HEK293 (cell line): ENCODE measurements around the gene SHISA6.

Experiments used
- CTCF ChIA-PET: fragments of 350-600 bp; formaldehyde crosslinking; extraction: SDS; loops from one replicate; lab custom pipeline; 2021; ENCODE audit warnings: antibody characterized with exemption; lab: Yijun Ruan, JAX
- POLR2A ChIA-PET: fragments of 300-600 bp; formaldehyde crosslinking; extraction: SDS; loops from one replicate; lab custom pipeline; 2020; ENCODE audit warnings: antibody characterized with exemption, inconsistent platforms; lab: Yijun Ruan, JAX
- H3K27ac ChIP-seq: fragments of 200-500 bp; sonication (Bioruptor generic); 2 replicates; pipeline ENCODE4 v1.5.1; 2014; ENCODE audit warnings: low read depth, low read length, control low read depth, inconsistent platforms; ENCODE audit errors: extremely low read depth
- H3K36me3 ChIP-seq, 2 experiments: fragments of 200-500 bp in 1 of 2; sonication (Bioruptor generic) in 1 of 2; 1 replicate in 1 of 2; 2 replicates in 1 of 2; pipeline ENCODE4 v1.5.1; 2014 to 2017; ENCODE audit warnings: inconsistent platforms in 2 of 2, low read length in 2 of 2; ENCODE audit not compliant: control insufficient read depth in 2 of 2, insufficient read depth in 1 of 2
- H3K4me1 ChIP-seq: fragments of 200-500 bp; sonication (Bioruptor generic); 2 replicates; pipeline ENCODE4 v1.5.1; 2014; ENCODE audit warnings: mild to moderate bottlenecking, low read length, inconsistent platforms; ENCODE audit not compliant: control insufficient read depth, insufficient read depth
- H3K4me3 ChIP-seq: 2 replicates; pipeline ENCODE4 v1.5.1; 2011; ENCODE audit warnings: low read depth, mild to moderate bottlenecking, control low read depth, low read length, moderate library complexity
- H3K9me3 ChIP-seq: fragments of 200-500 bp; sonication (Bioruptor generic); 2 replicates; pipeline ENCODE4 v1.5.1; 2014; ENCODE audit warnings: low read depth, low read length, inconsistent platforms; ENCODE audit not compliant: control insufficient read depth, insufficient read depth
- BCL11A ChIP-seq: fragments of 450-650 bp; formaldehyde crosslinking; IDR thresholded peaks from 2 replicates; pipeline ENCODE4 v1.5.1; 2016; ENCODE audit warnings: low read depth, missing biosample characterization, missing genetic modification characterization
- HOXD13 ChIP-seq: sonication (generic); formaldehyde crosslinking; IDR thresholded peaks from 2 replicates; pipeline ENCODE4 v1.8.0; 2022; ENCODE audit warnings: missing genetic modification reagents, borderline replicate concordance
- KLF1 ChIP-seq: fragments of 450-650 bp; formaldehyde crosslinking; IDR thresholded peaks from 2 replicates; pipeline ENCODE4 v1.5.1; 2016; ENCODE audit warnings: missing biosample characterization, missing genetic modification characterization
- SALL2 ChIP-seq: fragments of 450-650 bp; formaldehyde crosslinking; IDR thresholded peaks from 2 replicates; pipeline ENCODE4 v1.5.0; 2017; ENCODE audit warnings: missing biosample characterization, mild to moderate bottlenecking, missing genetic modification characterization, borderline replicate concordance
- SCRT2 ChIP-seq: fragments of 450-650 bp; formaldehyde crosslinking; IDR thresholded peaks from 2 replicates; pipeline ENCODE4 v1.5.1; 2016; ENCODE audit warnings: missing biosample characterization, missing genetic modification characterization
- ZBTB1 ChIP-seq: fragments of 450-650 bp; formaldehyde crosslinking; IDR thresholded peaks from 2 replicates; pipeline ENCODE4 v1.5.1; 2016; ENCODE audit warnings: missing biosample characterization, missing genetic modification characterization
- ZBTB21 ChIP-seq: fragments of 450-650 bp; formaldehyde crosslinking; IDR thresholded peaks from 2 replicates; pipeline ENCODE4 v1.5.1; 2017; ENCODE audit warnings: missing biosample characterization, missing genetic modification characterization
- ZBTB48 ChIP-seq: fragments of 450-650 bp; formaldehyde crosslinking; IDR thresholded peaks from 2 replicates; pipeline ENCODE4 v1.5.1; 2016; ENCODE audit warnings: missing biosample characterization, missing genetic modification characterization
- ZBTB7A ChIP-seq: fragments of 450-650 bp; formaldehyde crosslinking; IDR thresholded peaks from 2 replicates; pipeline ENCODE4 v1.5.1; 2016; ENCODE audit warnings: low read depth, missing biosample characterization, missing genetic modification characterization
- ZBTB8A ChIP-seq: fragments of 450-650 bp; formaldehyde crosslinking; IDR thresholded peaks from 2 replicates; pipeline ENCODE4 v1.5.1; 2016; ENCODE audit warnings: missing biosample characterization, missing genetic modification characterization
- ZNF146 ChIP-seq: fragments of 450-650 bp; formaldehyde crosslinking; IDR thresholded peaks from 2 replicates; pipeline ENCODE4 v1.5.1; 2016; ENCODE audit warnings: missing biosample characterization, missing genetic modification characterization
- ZNF175 ChIP-seq: fragments of 450-650 bp; formaldehyde crosslinking; IDR thresholded peaks from 2 replicates; pipeline ENCODE4 v1.5.1; 2016; ENCODE audit warnings: missing biosample characterization, missing genetic modification characterization
- ZNF184 ChIP-seq: fragments of 450-650 bp; IDR thresholded peaks from 2 replicates; pipeline ENCODE4 v1.5.1; 2018; ENCODE audit warnings: missing biosample characterization, mild to moderate bottlenecking, missing genetic modification characterization
- ZNF19 ChIP-seq: fragments of 450-650 bp; formaldehyde crosslinking; IDR thresholded peaks from 2 replicates; pipeline ENCODE4; 2016; ENCODE audit warnings: missing biosample characterization, missing genetic modification characterization, low read depth
- ZNF2 ChIP-seq: fragments of 450-650 bp; formaldehyde crosslinking; IDR thresholded peaks from 2 replicates; pipeline ENCODE4 v1.5.1; 2016; ENCODE audit warnings: missing biosample characterization, missing genetic modification characterization
- ZNF24 ChIP-seq: fragments of 450-650 bp; formaldehyde crosslinking; IDR thresholded peaks from 2 replicates; pipeline ENCODE4 v1.5.1; 2016; ENCODE audit warnings: missing biosample characterization, missing genetic modification characterization
- ZNF266 ChIP-seq: fragments of 450-650 bp; formaldehyde crosslinking; IDR thresholded peaks from 2 replicates; pipeline ENCODE4 v1.5.1; 2016; ENCODE audit warnings: missing biosample characterization, missing genetic modification characterization, low read depth
- ZNF391 ChIP-seq: fragments of 450-650 bp; formaldehyde crosslinking; IDR thresholded peaks from 2 replicates; pipeline ENCODE4 v1.5.1; 2016; ENCODE audit warnings: low read depth, missing biosample characterization, missing genetic modification characterization, borderline replicate concordance
- ZNF48 ChIP-seq: fragments of 450-650 bp; formaldehyde crosslinking; IDR thresholded peaks from 2 replicates; pipeline ENCODE4 v1.5.1; 2016; ENCODE audit warnings: missing biosample characterization, missing genetic modification characterization
- ZNF544 ChIP-seq: fragments of 450-650 bp; formaldehyde crosslinking; IDR thresholded peaks from 2 replicates; pipeline ENCODE4 v1.5.0; 2017; ENCODE audit warnings: missing biosample characterization, missing genetic modification characterization
- ZNF558 ChIP-seq: fragments of 450-650 bp; formaldehyde crosslinking; IDR thresholded peaks from 2 replicates; pipeline ENCODE4 v1.5.1; 2016; ENCODE audit warnings: missing biosample characterization, missing genetic modification characterization
- ZNF623 ChIP-seq: fragments of 450-650 bp; formaldehyde crosslinking; IDR thresholded peaks from 2 replicates; pipeline ENCODE4 v1.5.1; 2016; ENCODE audit warnings: missing biosample characterization, missing genetic modification characterization
- TF ChIP-seq, protein P1 (sequence below): fragments of 450-650 bp; formaldehyde crosslinking; IDR thresholded peaks from 2 replicates; pipeline ENCODE4 v1.5.1; 2016; ENCODE audit warnings: missing biosample characterization, missing genetic modification characterization
- TF ChIP-seq, protein P2 (sequence below): fragments of 450-650 bp; formaldehyde crosslinking; IDR thresholded peaks from 2 replicates; pipeline ENCODE4 v1.5.1; 2017; ENCODE audit warnings: missing biosample characterization, mild to moderate bottlenecking, missing genetic modification characterization, moderate library complexity
- TF ChIP-seq, protein P3 (sequence below): fragments of 450-650 bp; formaldehyde crosslinking; IDR thresholded peaks from 2 replicates; pipeline ENCODE4 v1.5.1; 2016; ENCODE audit warnings: missing biosample characterization, missing genetic modification characterization
- TF ChIP-seq, protein P4 (sequence below): fragments of 450-650 bp; formaldehyde crosslinking; IDR thresholded peaks from 2 replicates; pipeline ENCODE4 v1.5.1; 2016; ENCODE audit warnings: missing biosample characterization, missing genetic modification characterization
- TF ChIP-seq, protein P5 (sequence below): fragments of 450-650 bp; formaldehyde crosslinking; IDR thresholded peaks from 2 replicates; pipeline ENCODE4; 2016; ENCODE audit warnings: missing biosample characterization, missing genetic modification characterization

SHISA6 gene

DNA sequence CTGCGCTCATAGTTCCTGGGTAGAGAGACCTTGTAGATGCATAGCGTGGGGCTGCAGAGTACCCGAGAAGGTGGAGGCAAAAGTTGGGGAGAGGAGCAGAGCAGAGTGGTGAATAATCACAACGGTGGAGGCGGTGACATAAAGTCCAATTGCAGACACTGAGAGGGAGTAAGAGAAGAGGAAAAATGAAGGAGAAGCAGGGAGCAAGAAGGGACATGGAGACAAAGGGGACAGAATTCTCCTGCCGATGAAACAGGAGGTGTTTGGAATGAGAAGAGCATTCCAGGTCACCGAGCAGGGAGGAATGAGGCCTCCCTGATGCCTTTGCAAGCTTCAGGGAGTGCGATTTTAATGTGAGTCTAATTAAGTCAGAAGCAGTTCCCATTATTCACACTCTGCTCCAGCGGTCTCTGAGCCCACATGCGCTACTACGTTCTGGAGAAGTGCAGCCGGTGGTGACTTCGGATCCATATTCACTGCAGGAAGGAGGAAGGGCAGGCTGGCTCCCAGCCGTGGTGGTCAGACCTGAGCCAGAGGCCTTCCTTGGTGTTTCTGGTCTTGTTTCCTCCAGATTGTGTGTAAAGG is 249.2 kb downstream of the SHISA6 start (continued):
- TF ChIP-seq, protein P1, sequence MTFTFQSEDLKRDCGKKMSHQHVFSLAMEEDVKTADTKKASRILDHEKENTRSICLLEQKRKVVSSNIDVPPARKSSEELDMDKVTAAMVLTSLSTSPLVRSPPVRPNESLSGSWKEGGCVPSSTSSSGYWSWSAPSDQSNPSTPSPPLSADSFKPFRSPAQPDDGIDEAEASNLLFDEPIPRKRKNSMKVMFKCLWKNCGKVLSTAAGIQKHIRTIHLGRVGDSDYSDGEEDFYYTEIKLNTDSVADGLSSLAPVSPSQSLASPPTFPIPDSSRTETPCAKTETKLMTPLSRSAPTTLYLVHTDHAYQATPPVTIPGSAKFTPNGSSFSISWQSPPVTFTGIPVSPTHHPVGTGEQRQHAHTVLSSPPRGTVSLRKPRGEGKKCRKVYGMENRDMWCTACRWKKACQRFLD (tag by site-specific recombination): no peak
- TF ChIP-seq KLF1 (tag by site-specific recombination): no peak
- no peak for TF ChIP-seq HOXD13 (CRISPR knock-in tag)
- TF ChIP-seq BCL11A (tag by site-specific recombination): no peak

DNA sequence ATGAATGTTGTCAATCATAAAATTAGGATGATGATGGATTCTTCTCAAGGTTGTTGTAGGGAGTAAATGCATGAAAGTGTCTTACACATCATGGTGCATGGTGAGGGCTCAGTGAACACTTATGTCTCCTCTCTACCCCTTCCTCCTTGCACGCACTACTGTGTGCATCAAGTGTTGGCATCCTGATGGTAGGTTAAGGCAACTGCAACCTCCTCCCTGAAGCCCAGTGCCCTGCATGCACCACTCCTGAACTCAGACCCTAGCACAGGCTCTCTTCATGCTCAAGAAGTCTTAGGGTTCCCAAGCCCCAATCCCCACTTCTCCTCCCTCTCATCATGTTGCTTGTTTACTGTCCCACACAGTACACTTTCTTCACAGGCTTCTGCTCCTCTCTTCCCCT is 251.5 kb downstream of the SHISA6 start:
- H3K4me1 ChIP-seq: no peaks in the 10 kb centered on the region
- H3K36me3 ChIP-seq: no peaks in the 10 kb centered on the region
- POLR2A ChIA-PET: no interaction called here
- H3K9me3 ChIP-seq: no peaks in the 10 kb centered on the region
- H3K4me3 ChIP-seq: no peak overlapping the region
- H3K27ac ChIP-seq: no peak overlapping the region
- TF ChIP-seq, protein P2, sequence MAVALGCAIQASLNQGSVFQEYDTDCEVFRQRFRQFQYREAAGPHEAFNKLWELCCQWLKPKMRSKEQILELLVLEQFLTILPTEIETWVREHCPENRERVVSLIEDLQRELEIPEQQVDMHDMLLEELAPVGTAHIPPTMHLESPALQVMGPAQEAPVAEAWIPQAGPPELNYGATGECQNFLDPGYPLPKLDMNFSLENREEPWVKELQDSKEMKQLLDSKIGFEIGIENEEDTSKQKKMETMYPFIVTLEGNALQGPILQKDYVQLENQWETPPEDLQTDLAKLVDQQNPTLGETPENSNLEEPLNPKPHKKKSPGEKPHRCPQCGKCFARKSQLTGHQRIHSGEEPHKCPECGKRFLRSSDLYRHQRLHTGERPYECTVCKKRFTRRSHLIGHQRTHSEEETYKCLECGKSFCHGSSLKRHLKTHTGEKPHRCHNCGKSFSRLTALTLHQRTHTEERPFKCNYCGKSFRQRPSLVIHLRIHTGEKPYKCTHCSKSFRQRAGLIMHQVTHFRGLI (tag by site-specific recombination): no peak
- TF ChIP-seq, protein P3, sequence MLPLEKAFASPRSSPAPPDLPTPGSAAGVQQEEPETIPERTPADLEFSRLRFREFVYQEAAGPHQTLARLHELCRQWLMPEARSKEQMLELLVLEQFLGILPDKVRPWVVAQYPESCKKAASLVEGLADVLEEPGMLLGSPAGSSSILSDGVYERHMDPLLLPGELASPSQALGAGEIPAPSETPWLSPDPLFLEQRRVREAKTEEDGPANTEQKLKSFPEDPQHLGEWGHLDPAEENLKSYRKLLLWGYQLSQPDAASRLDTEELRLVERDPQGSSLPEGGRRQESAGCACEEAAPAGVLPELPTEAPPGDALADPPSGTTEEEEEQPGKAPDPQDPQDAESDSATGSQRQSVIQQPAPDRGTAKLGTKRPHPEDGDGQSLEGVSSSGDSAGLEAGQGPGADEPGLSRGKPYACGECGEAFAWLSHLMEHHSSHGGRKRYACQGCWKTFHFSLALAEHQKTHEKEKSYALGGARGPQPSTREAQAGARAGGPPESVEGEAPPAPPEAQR: no peak
- no peak for TF ChIP-seq ZNF544
- no peak for TF ChIP-seq ZNF24 (tag by site-specific recombination)
- no peak for TF ChIP-seq ZBTB7A (tag by site-specific recombination)
- TF ChIP-seq, all 188 proteins: peak for 0
- CTCF ChIA-PET: no interaction called here

DNA sequence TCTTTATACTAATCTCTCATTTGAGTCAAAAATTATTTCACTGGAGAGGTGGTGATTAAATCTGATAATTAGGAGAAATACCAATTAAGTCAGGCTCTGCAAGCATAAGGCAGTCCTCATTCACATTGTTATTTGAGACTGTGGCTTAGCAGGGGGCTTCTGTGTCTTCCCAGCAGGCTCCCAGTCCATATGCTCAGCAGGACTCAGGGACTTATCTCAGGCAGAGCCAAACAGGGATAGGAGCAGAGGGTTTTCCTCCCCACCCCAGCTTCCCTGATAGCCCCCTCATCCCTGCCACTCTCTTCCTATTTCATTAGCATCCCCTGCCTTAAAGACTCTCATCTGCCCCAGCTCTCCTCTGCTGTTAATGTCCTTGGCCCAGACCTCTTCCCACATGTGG is 252.9 kb downstream of the SHISA6 start:
- ChIA-PET CTCF (interaction anchor here (0.7 to 1.4 kb wide), 2 partner anchors 15 to 180 kb away, joined by 3 read pairs; no protein-coding TSS in a partner anchor), POLR2A (no interaction called here)
- Histone ChIP-seq H3K9me3 (no peaks in the 10 kb centered on the region), H3K4me1 (no peaks in the 10 kb centered on the region), H3K4me3 (no peak overlapping the region), H3K27ac (no peak overlapping the region), H3K36me3 (no peaks in the 10 kb centered on the region)
- no peak for TF ChIP-seq ZBTB1 (tag by site-specific recombination)
- TF ChIP-seq, protein P4, sequence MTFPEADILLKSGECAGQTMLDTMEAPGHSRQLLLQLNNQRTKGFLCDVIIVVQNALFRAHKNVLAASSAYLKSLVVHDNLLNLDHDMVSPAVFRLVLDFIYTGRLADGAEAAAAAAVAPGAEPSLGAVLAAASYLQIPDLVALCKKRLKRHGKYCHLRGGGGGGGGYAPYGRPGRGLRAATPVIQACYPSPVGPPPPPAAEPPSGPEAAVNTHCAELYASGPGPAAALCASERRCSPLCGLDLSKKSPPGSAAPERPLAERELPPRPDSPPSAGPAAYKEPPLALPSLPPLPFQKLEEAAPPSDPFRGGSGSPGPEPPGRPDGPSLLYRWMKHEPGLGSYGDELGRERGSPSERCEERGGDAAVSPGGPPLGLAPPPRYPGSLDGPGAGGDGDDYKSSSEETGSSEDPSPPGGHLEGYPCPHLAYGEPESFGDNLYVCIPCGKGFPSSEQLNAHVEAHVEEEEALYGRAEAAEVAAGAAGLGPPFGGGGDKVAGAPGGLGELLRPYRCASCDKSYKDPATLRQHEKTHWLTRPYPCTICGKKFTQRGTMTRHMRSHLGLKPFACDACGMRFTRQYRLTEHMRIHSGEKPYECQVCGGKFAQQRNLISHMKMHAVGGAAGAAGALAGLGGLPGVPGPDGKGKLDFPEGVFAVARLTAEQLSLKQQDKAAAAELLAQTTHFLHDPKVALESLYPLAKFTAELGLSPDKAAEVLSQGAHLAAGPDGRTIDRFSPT: no peak
- no peak for TF ChIP-seq SALL2 (tag by site-specific recombination)
- TF ChIP-seq ZNF146 (tag by site-specific recombination): no peak
- no peak for TF ChIP-seq KLF1 (tag by site-specific recombination)
- TF ChIP-seq SCRT2 (tag by site-specific recombination): no peak
- no peak for TF ChIP-seq ZNF48 (tag by site-specific recombination)
- no peak for TF ChIP-seq ZNF184
- TF ChIP-seq ZNF266: no peak
- no peak for TF ChIP-seq ZNF391 (tag by site-specific recombination)
- TF ChIP-seq ZNF175 (tag by site-specific recombination): no peak
- TF ChIP-seq ZBTB48 (tag by site-specific recombination): no peak
- no peak for TF ChIP-seq ZBTB8A
- no peak for TF ChIP-seq ZNF19 (tag by site-specific recombination)
- TF ChIP-seq, protein P5, sequence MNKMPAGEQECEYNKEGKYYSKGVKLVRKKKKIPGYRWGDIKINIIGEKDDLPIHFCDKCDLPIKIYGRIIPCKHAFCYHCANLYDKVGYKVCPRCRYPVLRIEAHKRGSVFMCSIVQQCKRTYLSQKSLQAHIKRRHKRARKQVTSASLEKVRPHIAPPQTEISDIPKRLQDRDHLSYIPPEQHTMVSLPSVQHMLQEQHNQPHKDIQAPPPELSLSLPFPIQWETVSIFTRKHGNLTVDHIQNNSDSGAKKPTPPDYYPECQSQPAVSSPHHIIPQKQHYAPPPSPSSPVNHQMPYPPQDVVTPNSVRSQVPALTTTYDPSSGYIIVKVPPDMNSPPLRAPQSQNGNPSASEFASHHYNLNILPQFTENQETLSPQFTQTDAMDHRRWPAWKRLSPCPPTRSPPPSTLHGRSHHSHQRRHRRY (tag by site-specific recombination): no peak
- no peak for TF ChIP-seq ZNF623
- no peak for TF ChIP-seq ZBTB21 (tag by site-specific recombination)
- TF ChIP-seq ZNF558 (tag by site-specific recombination): no peak
- TF ChIP-seq ZNF2 (tag by site-specific recombination): no peak
